Body of pancreas (tissue), 4 donors: Measurements from ENCODE around the gene FAM131B.
"Not testable (repeated sequence)": the region's sequence is repeated elsewhere in the genome, so short reads cannot be mapped to it uniquely, and the experiment has no call there.

Experiments used
- CTCF ChIP-seq, 7 experiments: fragments of 450-650 bp in 4 of 7; fragments of 200-600 bp in 3 of 7; sonication (generic) in 3 of 7; IDR thresholded peaks; one replicate each; pipeline ENCODE4 v1.5.1; 2016 to 2019; ENCODE audit warnings: antibody characterized with exemption in 7 of 7
- POLR2A ChIP-seq, 3 donors: fragments of 450-650 bp; IDR thresholded peaks; one replicate each; pipeline ENCODE4 v1.6.1; 2016; ENCODE audit warnings: antibody characterized with exemption in 3 of 3, mild to moderate bottlenecking in 2 of 3

- not testable (repeated sequence) for TF ChIP-seq CTCF, POLR2A (IDR thresholded peaks at IDR 0.05)
Observed at GRCh38 chr7:143402233-143402632, 39.7 kb upstream of the FAM131B start.
